GM12878 (cell line): Measurements from ENCODE around the gene KRTAP10-9. TPM values are rescaled to one million over a fixed set of nuclear protein-coding genes. Genes with fewer than 3 reads are reported as not detected.

Experiments
- ATAC-seq: fragments of 200-7000 bp; cut with Tn5 transposase; 3 replicates; pipeline ENCODE4 v1.9.1; 2020; ENCODE audit warnings: mild to moderate bottlenecking, moderate library complexity
- BruUV-seq: library from RNA; stranded (reverse); fragments of 400-500 nt; replicated peaks from 2 replicates; lab custom pipeline; 2021; lab: Mats Ljungman, UMichigan
- CTCF ChIA-PET: fragments of 300-600 bp; sonication (Branson Sonifier 250); formaldehyde crosslinking; extraction: SDS; loops from one replicate; lab custom pipeline; 2021; ENCODE audit warnings: inconsistent platforms; lab: Yijun Ruan, JAX
- POLR2A ChIA-PET: fragments of 350-600 bp; formaldehyde crosslinking; extraction: SDS; loops from one replicate; lab custom pipeline; 2021; ENCODE audit warnings: inconsistent platforms; lab: Charles Lee
- RAD21 ChIA-PET: fragments of 300-600 bp; sonication (Branson Sonifier 250); formaldehyde crosslinking; loops from one replicate; lab custom pipeline; 2023; ENCODE audit warnings: antibody characterized with exemption; ENCODE audit not compliant: unreplicated experiment; lab: Charles Lee
- SMC1A ChIA-PET: fragments of 300-600 bp; sonication (Branson Sonifier 250); formaldehyde crosslinking; loops from one replicate; lab custom pipeline; 2023; ENCODE audit not compliant: unreplicated experiment, uncharacterized antibody; lab: Charles Lee
- DNase-seq: peaks from one replicate; pipeline ENCODE4 v3.0.0-alpha.2; 2011; ENCODE audit warnings: low read depth, low spot score
- FAIRE-seq: peaks from 3 replicates; lab custom pipeline; 2011; peaks lifted over from hg19 to GRCh38; lab: Jason Lieb, UNC
- H2AFZ ChIP-seq: 2 replicates; pipeline ENCODE4 v1.6.0; 2011; ENCODE audit warnings: low read depth, low read length, control low read depth; ENCODE audit not compliant: control insufficient read depth
- H3K27ac ChIP-seq: 2 replicates; pipeline ENCODE4 v1.5.1; 2011; ENCODE audit warnings: control low read depth; ENCODE audit not compliant: control insufficient read depth, insufficient read depth
- H3K27me3 ChIP-seq, 2 experiments: replicated peaks in 1 of 2; 2 replicates each; pipeline versions ENCODE4 v1.6.0 to v1.6.1; 2011; ENCODE audit warnings: low read length in 1 of 2; ENCODE audit not compliant: control insufficient read depth in 2 of 2, insufficient read depth in 2 of 2
- H3K36me3 ChIP-seq, 2 experiments: 2 replicates each; pipeline ENCODE4 v1.5.1; 2011; ENCODE audit warnings: low read length in 1 of 2; ENCODE audit not compliant: control insufficient read depth in 2 of 2, insufficient read depth in 2 of 2
- H3K4me1 ChIP-seq: 2 replicates; pipeline ENCODE4 v1.6.1; 2011; ENCODE audit warnings: mild to moderate bottlenecking, low read length, moderate library complexity, mixed read lengths; ENCODE audit not compliant: control insufficient read depth, insufficient read depth
- H3K4me2 ChIP-seq: 2 replicates; pipeline ENCODE4 v1.6.0; 2011; ENCODE audit warnings: control low read depth; ENCODE audit not compliant: control insufficient read depth, insufficient read depth
- H3K4me3 ChIP-seq: fragments of 200-600 bp; sonication (generic); 2 replicates; pipeline ENCODE4 v1.5.1; 2016
- H3K79me2 ChIP-seq: 2 replicates; pipeline ENCODE4 v1.6.0; 2011; ENCODE audit warnings: low read length; ENCODE audit not compliant: control insufficient read depth, insufficient read depth
- H3K9ac ChIP-seq: 2 replicates; pipeline ENCODE4 v1.8.0; 2011; ENCODE audit warnings: low read length, control low read depth, mixed read lengths; ENCODE audit not compliant: control insufficient read depth, insufficient read depth
- H3K9me3 ChIP-seq: replicated peaks from 3 replicates; pipeline ENCODE4 v1.5.1; 2011; ENCODE audit warnings: mild to moderate bottlenecking, low read length; ENCODE audit not compliant: control insufficient read depth, insufficient read depth
- H4K20me1 ChIP-seq: 2 replicates; pipeline ENCODE4 v1.6.0; 2011; ENCODE audit not compliant: control insufficient read depth, insufficient read depth
- KAT2A ChIP-seq: conservative IDR thresholded peaks from 2 replicates; pipeline ENCODE4 v1.6.1; 2011; ENCODE audit warnings: low read depth, low read length; ENCODE audit not compliant: control insufficient read depth
- MEF2A ChIP-seq: IDR thresholded peaks from 2 replicates; pipeline ENCODE4 v1.6.1; 2011; ENCODE audit warnings: low read depth, mild to moderate bottlenecking, low read length, moderate library complexity; ENCODE audit not compliant: insufficient read depth
- NFXL1 ChIP-seq: fragments of 450-650 bp; IDR thresholded peaks from 2 replicates; pipeline ENCODE4 v1.6.1; 2017; ENCODE audit warnings: antibody characterized with exemption, mild to moderate bottlenecking, borderline replicate concordance
- NR2C2 ChIP-seq: IDR thresholded peaks from 2 replicates; pipeline ENCODE4 v1.6.1; 2011; ENCODE audit warnings: borderline replicate concordance, low read depth; ENCODE audit not compliant: control insufficient read depth, insufficient read length
- NR2F1 ChIP-seq: fragments of 450-650 bp; conservative IDR thresholded peaks from 2 replicates; pipeline ENCODE4 v1.6.1; 2017; ENCODE audit warnings: mild to moderate bottlenecking
- PML ChIP-seq: IDR thresholded peaks from 2 replicates; pipeline ENCODE4 v1.6.1; 2012; ENCODE audit warnings: low read length, inconsistent platforms
- TCF3 ChIP-seq: IDR thresholded peaks from 2 replicates; pipeline ENCODE4 v1.6.1; 2012; ENCODE audit warnings: low read depth, mild to moderate bottlenecking, low read length, borderline replicate concordance; ENCODE audit not compliant: insufficient read depth
- WGBS: methylation state at CpG from one replicate; pipeline ENCODE4 v1.1.6; 2016; ENCODE audit warnings: low lambda C conversion rate; ENCODE audit not compliant: insufficient replicate concordance, insufficient coverage; ENCODE audit errors: missing lambda C conversion rate; 5-methylcytosine and 5-hydroxymethylcytosine counted together
- in situ Hi-C: fragments of 300-500 bp; cut with MboI; formaldehyde crosslinking; loops from 9 replicates; pipeline ENCODE4 v1.14.3; 2018; ENCODE audit warnings: mixed read lengths
- intact Hi-C: fragments of 100-400 bp; cut with micrococcal nuclease; formaldehyde crosslinking; loops from one replicate; pipeline ENCODE4 v1.14.2; 2022; ENCODE audit not compliant: unreplicated experiment
- polyA plus RNA-seq, 11 experiments: library from polyadenylated mRNA; depleted of rRNA in 4 of 11; unstranded in 6 of 11; stranded (reverse) in 5 of 11; fragments of >200 nt; fragmentation: Nextera tagmentation in 4 of 11; fragmentation: Illumina TruSeq in 1 of 11; extraction: Ambion mirVana in 4 of 11; extraction: Trizol in 1 of 11; gene quantifications; 1 replicate in 1 of 11; 2 replicates in 10 of 11; pipeline versions ENCODE4 v1.2.1 to v1.2.3, GENCODE V29; 2011 to 2016; ENCODE audit warnings: inconsistent platforms in 2 of 11, missing spikeins in 2 of 11, low read depth in 1 of 11
- total RNA-seq, 4 experiments: library from RNA; depleted of rRNA in 3 of 4; stranded (reverse); fragments of >200 nt in 3 of 4; fragmentation: Illumina TruSeq in 1 of 4; extraction: Trizol in 1 of 4; gene quantifications; 2 replicates each; pipeline versions ENCODE4 v1.2.1 to v1.2.3, GENCODE V29; 2013 to 2021
- TF ChIP-seq, protein P1 (sequence below): IDR thresholded peaks from 2 replicates; pipeline ENCODE4 v1.6.1; 2012; ENCODE audit warnings: improper control_type of control experiment, low read depth, low read length; ENCODE audit not compliant: insufficient replicate concordance

Gene KRTAP10-9
- total and polyA plus RNA-seq, 10 of the 15 experiments (the other 5 are each of a cell fraction or from before 2014, with no cell fraction given) = not detected

GRCh38 chr21:44594406-44594916 is 32.4 kb upstream of the KRTAP10-9 start:
- TF ChIP-seq NR2F1 (no peak), NFXL1 (no peak), MEF2A (no peak), TCF3 (no peak), NR2C2 (no peak), KAT2A (no peak), PML (no peak)
- TF ChIP-seq, protein P1, sequence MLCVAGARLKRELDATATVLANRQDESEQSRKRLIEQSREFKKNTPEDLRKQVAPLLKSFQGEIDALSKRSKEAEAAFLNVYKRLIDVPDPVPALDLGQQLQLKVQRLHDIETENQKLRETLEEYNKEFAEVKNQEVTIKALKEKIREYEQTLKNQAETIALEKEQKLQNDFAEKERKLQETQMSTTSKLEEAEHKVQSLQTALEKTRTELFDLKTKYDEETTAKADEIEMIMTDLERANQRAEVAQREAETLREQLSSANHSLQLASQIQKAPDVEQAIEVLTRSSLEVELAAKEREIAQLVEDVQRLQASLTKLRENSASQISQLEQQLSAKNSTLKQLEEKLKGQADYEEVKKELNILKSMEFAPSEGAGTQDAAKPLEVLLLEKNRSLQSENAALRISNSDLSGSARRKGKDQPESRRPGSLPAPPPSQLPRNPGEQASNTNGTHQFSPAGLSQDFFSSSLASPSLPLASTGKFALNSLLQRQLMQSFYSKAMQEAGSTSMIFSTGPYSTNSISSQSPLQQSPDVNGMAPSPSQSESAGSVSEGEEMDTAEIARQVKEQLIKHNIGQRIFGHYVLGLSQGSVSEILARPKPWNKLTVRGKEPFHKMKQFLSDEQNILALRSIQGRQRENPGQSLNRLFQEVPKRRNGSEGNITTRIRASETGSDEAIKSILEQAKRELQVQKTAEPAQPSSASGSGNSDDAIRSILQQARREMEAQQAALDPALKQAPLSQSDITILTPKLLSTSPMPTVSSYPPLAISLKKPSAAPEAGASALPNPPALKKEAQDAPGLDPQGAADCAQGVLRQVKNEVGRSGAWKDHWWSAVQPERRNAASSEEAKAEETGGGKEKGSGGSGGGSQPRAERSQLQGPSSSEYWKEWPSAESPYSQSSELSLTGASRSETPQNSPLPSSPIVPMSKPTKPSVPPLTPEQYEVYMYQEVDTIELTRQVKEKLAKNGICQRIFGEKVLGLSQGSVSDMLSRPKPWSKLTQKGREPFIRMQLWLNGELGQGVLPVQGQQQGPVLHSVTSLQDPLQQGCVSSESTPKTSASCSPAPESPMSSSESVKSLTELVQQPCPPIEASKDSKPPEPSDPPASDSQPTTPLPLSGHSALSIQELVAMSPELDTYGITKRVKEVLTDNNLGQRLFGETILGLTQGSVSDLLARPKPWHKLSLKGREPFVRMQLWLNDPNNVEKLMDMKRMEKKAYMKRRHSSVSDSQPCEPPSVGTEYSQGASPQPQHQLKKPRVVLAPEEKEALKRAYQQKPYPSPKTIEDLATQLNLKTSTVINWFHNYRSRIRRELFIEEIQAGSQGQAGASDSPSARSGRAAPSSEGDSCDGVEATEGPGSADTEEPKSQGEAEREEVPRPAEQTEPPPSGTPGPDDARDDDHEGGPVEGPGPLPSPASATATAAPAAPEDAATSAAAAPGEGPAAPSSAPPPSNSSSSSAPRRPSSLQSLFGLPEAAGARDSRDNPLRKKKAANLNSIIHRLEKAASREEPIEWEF = no peak
- H3K36me3 ChIP-seq = no peaks in the 10 kb centered on the region
- no peaks in the 10 kb centered on the region for H4K20me1 ChIP-seq
- no peak for DNase-seq
- no peaks in the 10 kb centered on the region for H3K4me1 ChIP-seq
- no TSS peak for BruUV-seq
- H3K79me2 ChIP-seq = no peaks in the 10 kb centered on the region
- no peak overlapping the region for H2AFZ ChIP-seq
- no peak for ATAC-seq
- WGBS = 19% methylated on average over 10 of the region's 12 CpGs
- intact Hi-C loops (no loop called here), in situ Hi-C loops (no loop called here)
- ChIA-PET POLR2A (no interaction called here), RAD21 (interaction anchor here (0.6 kb wide), 1 partner anchor 338 kb away, joined by 3 read pairs; no protein-coding TSS in a partner anchor), SMC1A (no interaction called here), CTCF (no interaction called here)
- no peaks in the 10 kb centered on the region; the same call in 2 of the 3 replicates for H3K9me3 ChIP-seq
- no peak overlapping the region for H3K27ac ChIP-seq
- no peaks in the 10 kb centered on the region for H3K27me3 ChIP-seq
- no peak overlapping the region for H3K4me3 ChIP-seq
- no peak for FAIRE-seq
- no peak overlapping the region for H3K9ac ChIP-seq
- no peak overlapping the region for H3K4me2 ChIP-seq
